DMS153 treated with DMSO at 0.1 percent for 48 hours (cell line): ENCODE results near the gene TOR1AIP1.
A peak's percentile ranks its signal among the peaks of the same experiment; 100 is the strongest.
"Not testable (repeated sequence)": the region's sequence is repeated elsewhere in the genome, so short reads cannot be mapped to it uniquely, and the experiment has no call there.

Source experiments
- DNase-seq: peaks from one replicate; lab custom pipeline; 2025; ENCODE audit not compliant: unreplicated experiment; lab: John Stamatoyannopoulos, UW

Gene TOR1AIP1, protein sequence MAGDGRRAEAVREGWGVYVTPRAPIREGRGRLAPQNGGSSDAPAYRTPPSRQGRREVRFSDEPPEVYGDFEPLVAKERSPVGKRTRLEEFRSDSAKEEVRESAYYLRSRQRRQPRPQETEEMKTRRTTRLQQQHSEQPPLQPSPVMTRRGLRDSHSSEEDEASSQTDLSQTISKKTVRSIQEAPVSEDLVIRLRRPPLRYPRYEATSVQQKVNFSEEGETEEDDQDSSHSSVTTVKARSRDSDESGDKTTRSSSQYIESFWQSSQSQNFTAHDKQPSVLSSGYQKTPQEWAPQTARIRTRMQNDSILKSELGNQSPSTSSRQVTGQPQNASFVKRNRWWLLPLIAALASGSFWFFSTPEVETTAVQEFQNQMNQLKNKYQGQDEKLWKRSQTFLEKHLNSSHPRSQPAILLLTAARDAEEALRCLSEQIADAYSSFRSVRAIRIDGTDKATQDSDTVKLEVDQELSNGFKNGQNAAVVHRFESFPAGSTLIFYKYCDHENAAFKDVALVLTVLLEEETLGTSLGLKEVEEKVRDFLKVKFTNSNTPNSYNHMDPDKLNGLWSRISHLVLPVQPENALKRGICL

GRCh38 chr1:179882253-179883039 lies at the start of gene TOR1AIP1:
TSS of gene TOR1AIP1 (plus strand) at chr1:179882285. CDS start at chr1:179882503, 218 bp downstream.
- peak; percentile 99 for DNase-seq

DNA sequence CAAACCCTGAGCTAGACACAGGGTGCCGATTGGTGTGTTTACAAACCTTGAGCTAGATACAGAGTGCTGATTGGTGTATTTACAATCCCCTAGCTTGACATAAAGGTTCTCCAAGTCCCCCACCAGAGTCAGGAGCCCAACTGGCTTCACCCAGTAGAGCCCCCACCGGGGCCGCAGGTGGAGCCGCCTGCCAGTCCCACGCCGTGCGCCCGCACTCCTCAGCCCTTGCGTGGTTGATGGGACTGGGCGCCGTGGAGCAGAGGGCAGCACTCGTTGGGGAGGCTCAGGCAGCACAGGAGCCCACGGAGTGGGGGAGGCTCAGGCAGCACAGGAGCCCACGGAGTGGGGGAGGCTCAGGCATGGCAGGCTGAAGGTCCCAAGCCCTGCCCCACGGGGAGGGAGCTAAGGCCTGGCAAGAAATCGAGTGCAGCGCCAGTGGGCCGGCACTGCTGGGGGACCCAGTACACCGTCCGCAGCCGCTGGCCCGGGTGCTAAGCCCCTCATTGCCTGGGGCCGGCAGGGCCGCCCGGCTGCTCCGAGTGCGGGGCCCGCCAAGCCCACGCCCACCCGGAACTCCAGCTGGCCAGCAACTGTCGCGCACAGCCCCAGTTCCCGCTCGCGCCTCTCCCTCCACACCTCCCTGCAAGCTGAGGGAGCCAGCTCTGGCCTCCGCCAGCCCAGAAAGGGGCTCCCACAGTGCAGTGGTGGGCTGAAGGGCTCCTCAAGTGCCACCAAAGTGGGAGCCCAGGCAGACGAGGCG lies 45.2 kb upstream of the TOR1AIP1 start:
- DNase-seq: not testable (repeated sequence)

- no peak for DNase-seq
Measured at GRCh38 chr1:179840107-179840506, 42.0 kb upstream of the TOR1AIP1 start.

DNA sequence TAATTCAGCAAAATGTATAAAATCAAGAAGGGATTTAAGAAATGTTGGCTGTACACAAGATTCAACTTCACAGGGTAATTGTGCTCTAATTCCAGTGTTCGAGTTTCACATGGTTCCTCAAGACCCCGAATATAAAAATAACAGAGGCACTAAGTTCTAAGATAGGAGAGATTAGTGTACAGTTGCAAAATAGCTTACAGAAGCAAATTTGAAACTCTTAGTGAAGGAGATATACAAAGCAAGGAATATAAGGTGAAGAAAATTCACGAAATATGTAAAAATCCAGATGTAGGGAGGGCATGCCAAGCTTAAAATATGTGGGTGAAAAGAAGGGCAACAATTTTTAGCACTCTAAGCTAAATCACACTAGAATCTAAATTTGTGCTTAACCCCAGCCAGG lies 33.9 kb upstream of the TOR1AIP1 start:
- DNase-seq: no peak

DNA sequence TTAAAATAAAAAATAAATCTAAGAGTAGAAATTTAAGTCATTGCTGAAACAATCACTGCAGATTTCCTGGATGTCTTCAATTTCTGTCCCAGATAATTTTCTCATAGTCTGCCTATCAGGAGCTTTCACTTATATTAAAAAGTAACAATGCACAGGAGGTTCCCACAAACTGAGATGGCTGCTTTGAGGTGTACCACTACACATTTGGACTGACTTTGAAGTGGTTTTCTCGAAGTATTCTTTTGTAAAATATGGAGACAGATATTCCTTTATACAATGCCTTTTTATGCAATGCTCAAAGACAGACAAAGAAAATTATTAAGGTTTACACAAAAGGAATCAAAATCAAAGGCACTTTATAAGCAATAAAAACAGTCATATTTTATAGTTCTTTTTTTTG lies 29.0 kb upstream of the TOR1AIP1 start:
- DNase-seq: no peak

GRCh38 chr1:179855831-179856230 lies 26.3 kb upstream of the TOR1AIP1 start:
- DNase-seq: not testable (repeated sequence)

DNA sequence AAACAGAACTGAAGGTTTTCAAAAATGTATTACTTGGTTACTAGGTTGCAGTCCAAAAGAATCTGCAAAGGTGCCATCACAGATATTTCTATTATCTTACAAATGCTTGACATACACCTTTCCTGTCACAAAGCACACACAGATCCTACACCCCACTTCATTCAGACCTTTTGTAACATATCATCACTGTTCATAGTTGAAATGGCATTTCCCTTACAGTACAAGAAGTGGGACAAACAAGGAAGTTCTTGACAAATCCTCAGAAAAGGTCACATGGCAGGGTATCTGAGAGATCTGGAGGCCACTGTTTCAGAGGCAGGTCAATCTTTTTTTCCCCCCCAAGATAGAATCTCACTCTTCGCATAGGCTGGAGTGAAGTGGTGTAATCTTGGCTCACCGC lies 25.8 kb upstream of the TOR1AIP1 start:
- no peak for DNase-seq

- no peak for DNase-seq
Measured at GRCh38 chr1:179857009-179857408, 25.1 kb upstream of the TOR1AIP1 start.

GRCh38 chr1:179860652-179861051 lies 21.4 kb upstream of the TOR1AIP1 start:
- no peak for DNase-seq

GRCh38 chr1:179865377-179865776 lies 16.7 kb upstream of the TOR1AIP1 start:
- no peak for DNase-seq

DNA sequence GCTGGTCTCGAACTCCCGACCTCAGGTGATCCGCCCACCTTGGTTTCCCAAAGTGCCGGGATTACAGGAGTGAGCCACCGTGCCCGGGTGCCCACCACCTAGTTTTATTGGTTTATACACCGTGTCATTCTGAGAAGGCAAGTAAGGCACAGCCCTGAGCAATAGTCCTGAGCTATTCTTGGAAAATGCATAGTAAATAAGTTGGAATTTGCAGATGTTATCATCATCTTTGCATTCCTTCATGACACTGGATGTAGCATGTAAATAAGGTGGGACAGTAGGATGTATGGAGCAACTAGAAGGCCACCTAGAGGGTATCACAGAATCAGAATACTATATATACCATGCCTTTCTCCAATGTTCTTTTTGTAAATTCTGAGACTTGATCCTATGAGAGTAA lies 15.5 kb upstream of the TOR1AIP1 start:
- DNase-seq: no peak

DNA sequence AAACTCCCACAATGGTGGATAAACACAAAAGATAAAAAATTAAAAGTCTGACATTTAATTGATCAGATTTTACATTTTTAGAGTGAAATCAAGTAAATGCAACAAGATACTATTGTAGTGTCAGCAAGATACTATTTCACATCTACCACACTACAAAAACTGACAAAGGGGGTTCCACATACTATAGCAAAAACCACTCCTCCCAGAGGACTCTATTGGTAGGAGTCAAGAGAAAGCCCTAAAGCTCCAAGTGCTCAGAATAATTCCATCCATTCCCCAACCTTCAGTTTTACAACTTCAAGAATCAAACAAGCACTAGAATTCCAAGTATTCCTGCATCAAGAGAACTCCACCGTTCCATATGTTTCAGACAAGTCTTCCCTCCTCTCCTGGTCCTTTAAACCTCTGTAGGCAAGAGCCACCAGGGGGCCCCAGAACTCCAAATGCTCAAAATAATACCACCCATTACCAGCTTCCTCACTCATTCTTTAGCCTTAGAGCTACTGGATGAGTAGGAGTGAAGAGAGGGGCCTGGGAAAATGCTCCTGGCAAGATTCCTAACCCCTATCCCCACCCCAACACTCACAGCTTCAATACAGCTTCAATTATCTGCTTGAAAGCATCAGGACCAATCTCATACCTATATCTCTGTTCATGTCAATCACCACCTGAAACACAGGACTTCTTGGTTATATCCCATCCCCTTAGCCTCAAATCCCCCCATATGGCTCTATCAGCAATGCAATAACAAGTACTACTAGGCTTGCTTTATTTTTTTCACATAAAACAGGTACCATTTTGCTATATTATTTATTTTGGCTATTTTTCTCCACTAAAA lies 14.4 kb upstream of the TOR1AIP1 start:
- DNase-seq: peak; percentile 20

- no peak for DNase-seq
Measured at GRCh38 chr1:179870870-179871269, 11.2 kb upstream of the TOR1AIP1 start.

GRCh38 chr1:179871940-179872339 lies 10.1 kb upstream of the TOR1AIP1 start:
- DNase-seq: no peak

DNA sequence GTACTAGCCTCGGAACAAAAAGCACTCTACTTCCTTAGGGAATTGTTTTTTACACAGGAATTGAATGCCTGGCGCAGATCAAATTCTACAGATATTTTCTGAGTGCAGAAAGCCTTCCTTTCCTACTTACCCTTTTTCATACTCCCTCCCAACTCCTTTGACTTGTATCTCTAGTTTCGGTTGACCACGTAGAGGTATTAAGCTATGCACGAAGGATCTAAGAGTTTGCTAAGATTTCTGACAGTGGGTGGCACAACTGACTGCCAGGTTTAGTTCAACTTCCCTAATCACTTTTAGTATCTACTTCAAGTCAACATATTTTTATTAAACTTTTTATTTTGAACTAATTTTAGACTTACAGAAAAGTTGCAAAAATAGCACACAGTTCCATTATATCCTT lies 9.5 kb upstream of the TOR1AIP1 start:
- DNase-seq: no peak

- no peak for DNase-seq
Measured at GRCh38 chr1:179873438-179873851, 8.6 kb upstream of the TOR1AIP1 start.

DNA sequence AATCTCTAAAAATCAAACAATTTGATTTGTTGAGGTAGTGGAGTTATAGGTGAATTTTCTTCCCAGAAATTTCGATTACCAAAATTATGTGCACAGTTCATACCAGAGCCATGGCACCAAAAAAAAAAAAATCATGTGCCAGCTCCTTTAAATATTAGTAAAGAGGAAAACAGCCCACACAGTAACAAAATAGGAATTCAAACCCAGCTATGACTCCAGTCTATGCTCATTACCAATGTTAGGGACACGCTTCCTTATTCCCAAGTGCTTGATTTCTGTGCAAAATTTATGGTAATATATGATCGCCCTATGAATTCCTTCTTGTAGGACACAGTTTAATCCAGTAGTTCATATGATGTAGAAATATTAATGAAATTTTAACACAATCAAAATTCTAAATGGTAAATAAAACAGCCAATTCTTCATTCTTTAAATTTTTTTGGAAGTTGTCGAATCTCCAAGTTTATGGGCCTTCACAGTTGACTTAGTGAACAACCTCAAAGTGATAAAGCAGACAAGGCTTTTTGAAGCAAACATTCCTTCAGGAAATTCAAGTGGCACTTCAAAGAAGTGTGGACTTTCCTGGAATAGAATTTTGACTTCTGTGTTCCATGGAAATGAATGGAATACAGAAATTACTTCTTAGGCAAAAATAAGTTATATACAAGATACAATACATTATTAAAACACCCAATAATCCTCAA lies 6.3 kb upstream of the TOR1AIP1 start:
- DNase-seq: no peak

- DNase-seq: no peak
Measured at GRCh38 chr1:179876300-179876715, 5.8 kb upstream of the TOR1AIP1 start.

DNA sequence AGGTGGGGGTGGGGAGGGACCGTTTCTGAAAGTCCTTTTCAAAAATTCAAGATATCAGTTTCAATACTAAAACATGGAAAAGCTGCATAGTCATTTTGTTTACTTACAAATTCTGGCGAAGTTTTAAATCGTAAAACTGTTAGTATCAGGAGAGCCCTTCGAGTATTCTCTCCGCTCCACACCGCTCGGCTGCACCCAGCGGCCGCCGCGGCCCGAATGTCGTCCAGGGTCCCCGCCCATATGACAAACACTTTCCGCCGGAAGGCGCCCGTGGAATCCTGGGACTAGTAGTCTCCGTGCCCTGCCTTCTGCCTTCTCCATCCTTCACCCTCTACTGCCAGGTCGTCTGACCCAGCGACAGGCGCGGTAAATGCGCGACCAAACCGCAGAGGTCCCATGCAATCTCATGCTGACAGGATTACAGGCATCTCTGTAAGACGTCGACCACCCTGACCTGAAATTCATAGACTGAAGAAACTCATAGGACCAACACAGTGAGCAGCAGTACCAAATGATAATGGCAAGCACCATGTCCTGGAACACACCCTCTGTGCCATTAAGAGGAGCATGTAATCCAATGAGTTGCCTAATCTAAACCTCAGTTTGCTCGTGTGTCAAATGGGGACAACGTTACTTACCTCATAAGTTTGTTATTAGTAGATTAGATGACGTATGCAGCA lies 4.4 kb upstream of the TOR1AIP1 start, which contains the start of gene TOR1AIP2:
TOR1AIP2 (minus strand) TSS at position 218 of the 680 bp plus-strand sequence. CDS start 25,138 bp downstream, outside the sequence.
- DNase-seq: peak; percentile 96
